Measurements from ENCODE around the gene RARG.

DNA sequence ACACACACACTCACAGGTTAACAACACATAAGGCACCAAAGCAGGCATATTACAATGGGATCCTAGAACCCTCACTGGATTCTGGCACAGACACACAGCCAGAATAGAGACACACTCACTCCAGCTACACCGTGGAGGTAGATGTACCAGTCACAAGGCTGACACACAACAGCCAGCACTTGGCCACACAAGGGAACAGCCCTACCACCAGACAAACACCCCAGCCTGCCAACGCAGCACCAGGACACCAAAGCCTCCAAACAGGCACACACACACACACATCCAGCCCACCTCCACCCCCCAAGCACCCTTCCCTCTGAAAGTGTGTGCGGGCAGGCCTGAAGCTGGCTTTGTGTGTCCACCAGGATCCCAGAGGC is 14.1 kb downstream of the RARG start:
- TF ChIP-seq POLR2A (IDR thresholded peaks at IDR 0.05) (no peak), POLR2AphosphoS5 (IDR thresholded peaks at IDR 0.05; ENCODE audit: insufficient read depth in 1 of 2, low read depth in 1 of 2) (no peak)
